Peyer's patch (tissue), 4 donors: ENCODE results near the gene AUTS2. TPM values are rescaled to one million over a fixed set of nuclear protein-coding genes. Genes with fewer than 3 reads are reported as not detected.

Source experiments
- DNase-seq, 3 donors: peaks; one replicate each; pipeline ENCODE4 v3.0.0-alpha.2; 2017 to 2019
- H3K27ac ChIP-seq, 4 donors: fragments of 200-600 bp; sonication (generic); one replicate each; pipeline ENCODE4 v1.5.1; 2016 to 2019
- H3K27me3 ChIP-seq, 2 donors: fragments of 200-600 bp; sonication (generic); one replicate each; pipeline ENCODE4 v1.5.1; 2019
- H3K36me3 ChIP-seq, 3 donors: fragments of 200-600 bp; sonication (generic); one replicate each; pipeline ENCODE4 v1.5.1; 2016 to 2019
- H3K4me1 ChIP-seq, 4 donors: fragments of 200-600 bp; sonication (generic); one replicate each; pipeline ENCODE4 v1.5.1; 2016 to 2019
- H3K4me3 ChIP-seq, 4 donors: fragments of 200-600 bp; sonication (generic); 1 replicate in 3 of 4; 2 replicates in 1 of 4; pipeline ENCODE4 v1.5.1; 2016 to 2019; ENCODE audit warnings: mild to moderate bottlenecking in 1 of 4
- H3K9me3 ChIP-seq, 4 donors: fragments of 200-600 bp; sonication (generic); one replicate each; pipeline ENCODE4 v1.5.1; 2016 to 2019; ENCODE audit warnings: mild to moderate bottlenecking in 1 of 4
- POLR2A ChIP-seq, 2 donors: fragments of 450-650 bp; IDR thresholded peaks; one replicate each; pipeline ENCODE4 v1.5.1; 2017; ENCODE audit warnings: antibody characterized with exemption in 2 of 2, mild to moderate bottlenecking in 2 of 2, moderate library complexity in 2 of 2
- total RNA-seq, 4 donors: library from RNA; depleted of rRNA; stranded (reverse); fragments of >200 nt; gene quantifications; one replicate each; pipeline ENCODE4 v1.1.0, GENCODE V29; 2016
- TF ChIP-seq, protein P1 (sequence below), 6 experiments: fragments of 450-650 bp in 4 of 6; fragments of 200-600 bp in 2 of 6; sonication (generic) in 1 of 6; IDR thresholded peaks; one replicate each; pipeline ENCODE4 v1.5.1; 2017 to 2019; ENCODE audit warnings: antibody characterized with exemption in 6 of 6, mild to moderate bottlenecking in 3 of 6, moderate library complexity in 1 of 6

AUTS2 gene
- total RNA-seq, 4 donors from 2014 or later = 55.9 to 90.0 (median 72.6) TPM

DNA sequence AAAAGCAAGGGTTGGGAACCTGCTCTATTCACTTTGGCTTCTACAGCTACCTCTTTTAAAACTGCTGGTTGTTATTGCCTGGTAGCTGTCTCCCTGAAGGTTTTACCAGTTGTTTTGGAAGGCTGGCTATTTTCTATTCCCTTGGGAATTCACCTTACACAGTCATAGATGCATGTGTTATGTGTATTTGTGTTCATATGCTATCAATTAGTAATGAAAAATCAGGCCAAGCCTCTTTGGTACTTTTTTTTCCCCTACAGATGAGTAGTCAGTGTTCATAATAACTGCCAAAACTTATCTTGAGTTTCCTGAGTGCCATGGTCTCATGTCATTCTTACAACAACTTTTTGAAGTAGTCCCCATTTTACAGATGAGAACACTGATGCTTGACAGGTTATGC, 795.7 kb downstream of the AUTS2 start:
- no peak overlapping the region for H3K27ac ChIP-seq
- no peaks in the 10 kb centered on the region for H3K36me3 ChIP-seq
- H3K9me3 ChIP-seq = no peaks in the 10 kb centered on the region
- no peaks in the 10 kb centered on the region for H3K27me3 ChIP-seq
- no peak for DNase-seq
- H3K4me3 ChIP-seq = no peak overlapping the region
- TF ChIP-seq, protein P1, sequence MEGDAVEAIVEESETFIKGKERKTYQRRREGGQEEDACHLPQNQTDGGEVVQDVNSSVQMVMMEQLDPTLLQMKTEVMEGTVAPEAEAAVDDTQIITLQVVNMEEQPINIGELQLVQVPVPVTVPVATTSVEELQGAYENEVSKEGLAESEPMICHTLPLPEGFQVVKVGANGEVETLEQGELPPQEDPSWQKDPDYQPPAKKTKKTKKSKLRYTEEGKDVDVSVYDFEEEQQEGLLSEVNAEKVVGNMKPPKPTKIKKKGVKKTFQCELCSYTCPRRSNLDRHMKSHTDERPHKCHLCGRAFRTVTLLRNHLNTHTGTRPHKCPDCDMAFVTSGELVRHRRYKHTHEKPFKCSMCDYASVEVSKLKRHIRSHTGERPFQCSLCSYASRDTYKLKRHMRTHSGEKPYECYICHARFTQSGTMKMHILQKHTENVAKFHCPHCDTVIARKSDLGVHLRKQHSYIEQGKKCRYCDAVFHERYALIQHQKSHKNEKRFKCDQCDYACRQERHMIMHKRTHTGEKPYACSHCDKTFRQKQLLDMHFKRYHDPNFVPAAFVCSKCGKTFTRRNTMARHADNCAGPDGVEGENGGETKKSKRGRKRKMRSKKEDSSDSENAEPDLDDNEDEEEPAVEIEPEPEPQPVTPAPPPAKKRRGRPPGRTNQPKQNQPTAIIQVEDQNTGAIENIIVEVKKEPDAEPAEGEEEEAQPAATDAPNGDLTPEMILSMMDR (IDR thresholded peaks at IDR 0.05) = no peak
- TF ChIP-seq POLR2A (IDR thresholded peaks at IDR 0.05) = no peak
- H3K4me1 ChIP-seq = no peaks in the 10 kb centered on the region

DNA sequence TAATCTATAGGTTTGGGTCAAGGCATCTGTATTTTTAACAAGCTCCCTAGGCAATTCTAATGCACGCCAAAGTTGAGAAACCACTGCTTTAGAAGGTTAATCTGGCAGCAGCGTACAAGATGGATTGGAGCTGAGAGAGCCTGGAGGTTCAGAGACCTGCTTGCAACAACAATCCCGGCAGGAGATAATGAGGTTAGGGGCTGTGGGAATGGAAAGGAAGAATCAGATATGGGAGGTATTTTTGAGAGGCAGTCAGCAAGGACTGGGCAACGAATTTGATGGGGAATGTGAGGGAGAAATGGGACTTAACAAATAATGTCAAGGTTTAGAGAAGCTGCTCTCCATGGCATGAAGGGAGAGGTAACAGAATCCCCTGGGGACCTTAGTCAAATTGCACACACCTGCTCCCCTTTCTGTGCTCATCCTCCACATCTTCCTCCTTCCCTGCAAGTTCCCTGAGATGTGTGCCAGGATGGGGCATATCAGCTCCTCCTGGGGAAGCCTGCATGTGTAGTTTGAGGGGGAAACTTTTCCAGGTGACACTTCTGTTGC, 802.6 kb downstream of the AUTS2 start:
- DNase-seq = no peak
- Histone ChIP-seq H3K27ac (no peak overlapping the region), H3K4me1 (no peaks in the 10 kb centered on the region), H3K9me3 (no peaks in the 10 kb centered on the region), H3K36me3 (no peaks in the 10 kb centered on the region), H3K4me3 (no peak overlapping the region), H3K27me3 (no peaks in the 10 kb centered on the region)
- TF ChIP-seq, protein P1 (IDR thresholded peaks at IDR 0.05) = no peak
- no peak for TF ChIP-seq POLR2A (IDR thresholded peaks at IDR 0.05)

DNA sequence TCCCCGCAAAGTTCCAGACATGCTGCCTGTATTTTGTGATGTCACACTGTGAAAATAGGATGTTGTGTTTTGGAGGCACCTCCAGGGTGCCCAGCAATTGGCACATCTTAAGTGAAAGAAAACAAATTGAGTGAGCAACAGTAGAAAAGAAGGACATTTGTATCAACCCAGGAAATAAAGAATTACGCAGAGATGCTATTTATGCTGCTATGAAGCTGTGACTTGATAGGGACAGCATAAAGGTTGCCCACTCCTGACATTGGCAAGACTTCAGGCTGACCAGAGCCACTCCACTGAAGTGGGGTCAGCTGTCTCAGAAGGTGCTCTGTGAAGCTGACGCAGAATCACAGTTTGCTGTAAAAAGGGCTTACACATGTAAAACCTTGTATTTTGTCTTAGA, 803.8 kb downstream of the AUTS2 start:
- H3K27me3 ChIP-seq = no peaks in the 10 kb centered on the region
- H3K27ac ChIP-seq = no peak overlapping the region
- H3K4me3 ChIP-seq = no peak overlapping the region
- H3K9me3 ChIP-seq = no peaks in the 10 kb centered on the region
- H3K4me1 ChIP-seq = no peaks in the 10 kb centered on the region
- H3K36me3 ChIP-seq = no peaks in the 10 kb centered on the region
- no peak for DNase-seq
- TF ChIP-seq, protein P1 (IDR thresholded peaks at IDR 0.05) = no peak
- TF ChIP-seq POLR2A (IDR thresholded peaks at IDR 0.05) = no peak

DNA sequence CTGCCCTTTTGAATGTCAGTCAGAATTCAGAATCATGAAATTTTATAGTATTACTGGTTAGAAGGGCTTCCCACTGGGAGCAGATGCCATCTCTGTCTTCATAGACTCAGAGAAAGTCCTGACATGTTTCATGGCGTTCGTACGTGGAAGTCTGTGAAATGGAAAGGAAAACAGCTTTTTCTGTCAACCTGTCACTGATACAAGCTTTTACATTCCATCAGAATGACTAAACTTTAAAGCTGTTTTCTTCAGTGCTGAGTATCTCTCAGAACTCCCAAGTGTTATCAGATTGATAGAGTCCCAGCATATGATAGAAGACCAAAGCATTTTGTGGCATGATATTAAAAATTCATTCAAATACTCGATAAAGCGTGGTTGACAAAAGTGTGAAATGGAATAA, 807.0 kb downstream of the AUTS2 start:
- Histone ChIP-seq H3K9me3 (no peaks in the 10 kb centered on the region), H3K27me3 (no peaks in the 10 kb centered on the region), H3K4me1 (no peaks in the 10 kb centered on the region), H3K27ac (no peak overlapping the region), H3K36me3 (no peaks in the 10 kb centered on the region), H3K4me3 (no peak overlapping the region)
- DNase-seq = no peak
- TF ChIP-seq POLR2A (IDR thresholded peaks at IDR 0.05) = no peak
- TF ChIP-seq, protein P1 (IDR thresholded peaks at IDR 0.05) = no peak

DNA sequence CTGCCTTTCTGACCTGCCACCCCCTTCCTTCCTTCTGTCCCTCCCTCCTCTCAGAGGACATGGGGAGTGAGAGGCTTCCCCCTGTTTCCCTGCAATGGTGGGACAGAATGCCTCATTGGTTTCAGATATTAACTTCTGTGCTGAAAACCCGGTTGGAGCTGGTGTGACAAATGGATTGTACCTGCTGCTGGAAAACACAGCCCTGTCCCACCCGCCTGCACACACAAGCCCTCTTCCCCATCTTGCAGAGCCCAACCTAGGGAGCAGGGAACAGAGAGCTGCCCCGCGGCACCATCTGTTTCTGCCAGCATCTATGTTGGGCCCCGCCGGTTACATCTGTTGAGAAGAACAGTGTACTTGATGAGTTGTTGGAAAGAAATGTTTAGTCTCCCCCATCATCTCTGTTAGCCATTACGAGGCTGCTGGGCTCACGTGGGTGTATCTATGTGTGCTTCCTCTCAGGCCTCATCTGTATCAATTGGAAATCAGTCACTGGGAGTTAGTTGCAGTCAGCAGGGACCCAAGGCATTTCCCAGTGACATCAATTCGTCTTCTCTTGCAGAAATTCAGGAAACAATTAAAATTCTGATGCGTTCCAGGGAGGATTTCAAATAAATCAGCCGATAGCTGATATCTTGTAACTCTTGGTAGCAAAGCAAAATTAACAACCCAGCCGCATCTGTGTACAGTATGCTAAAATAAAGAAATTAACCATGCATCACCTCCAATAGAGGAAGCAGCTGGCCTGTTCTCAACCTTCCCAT, 808.1 kb downstream of the AUTS2 start:
- Histone ChIP-seq H3K9me3 (no peaks in the 10 kb centered on the region), H3K27me3 (no peaks in the 10 kb centered on the region), H3K4me3 (no peak overlapping the region), H3K4me1 (no peaks in the 10 kb centered on the region), H3K27ac (no peak overlapping the region), H3K36me3 (no peaks in the 10 kb centered on the region)
- no peak for DNase-seq
- no peak for TF ChIP-seq POLR2A (IDR thresholded peaks at IDR 0.05)
- TF ChIP-seq, protein P1 (IDR thresholded peaks at IDR 0.05) = no peak
